ENCODE results near the gene GTPBP3.
"Not testable (repeated sequence)": the region's sequence is repeated elsewhere in the genome, so short reads cannot be mapped to it uniquely, and the experiment has no call there.

Gene GTPBP3

DNA sequence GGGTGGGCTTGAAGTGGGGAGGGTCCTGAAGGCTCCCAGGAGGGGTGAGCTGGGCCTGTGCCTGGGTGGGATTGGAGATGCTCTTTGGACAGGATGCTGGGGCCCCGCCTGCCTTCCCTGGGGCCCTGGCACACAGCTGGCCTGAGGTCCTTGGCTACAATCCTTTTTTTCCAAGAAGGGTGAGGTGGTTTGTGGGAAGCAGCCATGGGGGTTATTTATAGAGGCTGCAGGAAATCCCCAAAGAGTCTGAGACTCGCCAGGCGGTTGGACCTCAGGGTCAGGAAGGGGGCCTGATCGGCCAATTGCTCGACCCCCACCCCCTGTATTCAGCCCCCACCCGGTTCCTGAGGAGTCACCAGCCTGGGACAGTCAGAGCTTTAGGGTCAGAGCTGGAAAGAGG, 10.0 kb downstream of the GTPBP3 start:
- DNase-seq = no peak

DNA sequence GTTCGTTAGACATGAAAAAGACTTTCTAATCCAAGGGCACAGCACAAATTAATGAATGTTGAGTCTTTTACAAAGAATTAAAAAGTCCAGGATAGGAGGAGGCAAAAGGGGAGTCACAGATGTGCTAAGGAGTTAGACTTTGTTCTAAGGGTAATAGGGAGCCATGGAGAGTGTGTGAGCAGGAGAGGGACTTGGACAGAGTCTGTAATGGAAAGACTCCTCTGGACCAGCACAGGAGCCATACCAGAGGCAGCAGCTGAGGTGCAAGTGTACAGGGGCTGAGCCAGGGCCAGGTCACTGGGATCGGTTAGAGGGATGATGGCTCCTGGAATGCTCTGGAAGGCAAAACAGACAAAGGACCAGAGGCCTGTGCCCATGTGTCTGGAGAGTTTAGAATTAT, 10.5 kb downstream of the GTPBP3 start:
- DNase-seq = no peak

DNA sequence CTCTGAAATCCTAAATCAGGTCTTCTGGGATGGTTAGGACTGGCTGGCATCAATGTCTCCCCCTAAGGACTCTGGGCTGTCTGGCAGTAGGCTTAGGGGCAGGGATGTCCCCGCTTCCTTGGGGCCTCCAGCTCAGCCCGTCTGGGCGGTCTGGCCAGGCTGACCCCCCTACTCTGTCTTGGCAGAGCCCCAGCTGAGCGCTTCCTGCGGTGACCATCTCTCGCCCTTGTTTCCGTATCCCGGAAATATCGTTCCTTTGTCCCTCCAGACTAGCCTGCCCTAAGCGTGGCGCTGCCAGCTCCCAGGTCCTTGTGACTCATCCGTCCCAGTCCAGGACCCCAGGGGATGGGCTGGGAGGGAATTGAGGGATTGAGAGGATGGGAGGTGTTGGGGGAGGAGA, 11.3 kb downstream of the GTPBP3 start:
- no peak for DNase-seq

DNA sequence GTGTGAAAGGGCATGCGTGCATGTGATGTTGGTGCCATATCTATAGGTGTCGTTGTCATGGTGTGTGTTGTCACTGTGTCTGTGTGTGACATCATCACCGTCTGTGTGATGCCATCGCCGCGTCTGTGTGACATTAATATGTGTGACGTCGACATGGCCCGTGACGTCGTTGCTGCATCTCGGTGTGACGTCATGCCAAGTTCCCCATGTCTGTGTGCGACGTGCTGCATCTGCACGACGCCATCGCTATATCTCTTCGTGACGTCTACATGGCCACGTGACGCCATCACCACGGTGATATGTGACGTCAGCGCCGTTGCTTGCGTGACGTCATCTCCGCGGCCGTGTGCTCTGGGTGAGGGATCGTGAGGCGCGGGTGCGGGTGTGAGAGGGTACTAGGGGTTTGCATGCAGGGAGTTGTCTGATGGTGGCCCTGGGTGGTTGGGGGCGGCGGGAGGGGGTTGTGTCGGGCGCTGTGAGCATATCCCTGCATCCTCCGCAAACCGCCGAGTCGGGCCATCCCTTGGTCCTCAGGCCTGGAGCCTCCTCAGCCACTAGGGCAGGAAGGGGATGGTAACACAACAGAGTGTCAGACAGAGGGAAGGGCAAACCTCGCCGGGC, 14.6 kb downstream of the GTPBP3 start:
- DNase-seq = no peak

DNA sequence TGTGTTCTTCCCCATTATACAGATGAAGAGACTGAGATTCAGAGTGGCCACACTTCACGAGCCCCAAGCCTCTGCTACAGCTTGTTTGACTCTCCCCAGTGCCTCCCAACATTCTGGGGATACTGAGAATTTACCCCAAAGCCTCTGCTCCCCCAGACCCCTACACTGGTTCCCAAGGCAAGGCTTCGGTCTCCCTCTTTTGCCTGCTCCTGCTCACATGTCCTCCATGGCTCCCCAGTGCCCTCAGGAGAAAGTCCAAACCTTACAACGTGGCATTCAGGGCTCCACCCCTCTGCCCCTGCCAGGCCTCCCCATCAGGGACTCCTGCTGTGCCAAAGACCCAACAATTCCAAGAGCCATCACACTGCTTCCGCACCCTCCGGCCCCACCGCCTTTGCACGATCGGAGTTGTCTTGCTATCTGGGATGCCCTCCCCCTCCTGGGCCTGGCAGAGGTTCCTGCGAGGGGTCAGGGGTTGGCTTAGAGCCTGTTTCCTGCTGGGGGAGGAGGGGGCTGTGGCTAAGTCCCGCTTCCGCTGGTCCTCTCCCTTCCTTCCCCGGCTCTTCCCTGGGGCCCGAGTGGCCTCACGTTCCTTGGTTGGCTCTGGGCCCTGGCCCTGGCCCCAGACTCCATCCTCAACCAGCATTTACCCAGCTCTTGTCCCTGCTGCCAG, 15.4 kb downstream of the GTPBP3 start:
- DNase-seq = no peak

DNA sequence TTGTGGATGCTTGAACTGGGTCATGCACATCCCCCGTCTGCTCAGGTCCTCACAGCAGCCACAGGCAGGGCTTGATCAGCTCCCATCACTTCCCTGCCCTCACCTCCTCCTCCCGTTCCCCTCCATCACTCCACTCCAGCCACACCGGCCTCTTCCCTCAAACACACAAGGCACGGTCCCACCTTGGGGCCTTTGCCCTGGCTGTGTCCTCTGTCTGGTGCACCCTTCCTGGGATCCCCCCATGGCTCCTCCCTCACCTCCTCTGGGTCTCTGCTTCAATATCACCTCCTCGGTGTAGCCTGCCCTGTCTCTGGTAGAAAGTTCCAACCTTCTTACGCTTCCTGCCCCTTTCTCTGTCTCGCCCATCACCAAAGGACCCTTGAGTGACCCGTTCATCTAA, 16.0 kb downstream of the GTPBP3 start:
- no peak for DNase-seq

DNA sequence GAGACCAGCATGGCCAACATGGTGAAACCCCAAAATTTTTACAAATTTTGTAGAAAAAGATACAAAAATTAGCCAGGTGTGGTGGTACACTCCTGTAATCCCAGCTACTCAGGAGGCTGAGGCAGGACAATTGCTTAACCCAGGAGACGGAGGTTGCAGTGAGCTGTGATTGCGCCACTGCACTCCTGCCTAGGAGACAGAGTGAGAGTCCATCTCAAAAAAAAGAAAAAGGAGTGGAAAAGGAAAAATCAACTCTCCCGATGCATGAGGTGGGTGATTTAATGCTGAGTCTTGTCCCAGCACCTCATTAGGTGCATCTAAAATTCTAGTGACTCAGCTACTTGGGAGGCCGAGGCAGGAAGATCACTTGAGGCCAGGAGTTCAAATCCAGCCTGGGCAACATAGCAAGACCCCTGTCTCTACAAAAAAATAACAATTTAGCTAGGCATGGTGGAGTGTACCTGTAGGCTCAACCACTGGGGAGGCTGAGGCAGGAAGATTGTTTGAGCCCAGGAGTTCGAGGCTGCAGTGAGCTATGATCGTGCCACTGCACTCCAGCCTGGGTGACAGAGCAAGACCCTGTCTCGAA, 19.8 kb downstream of the GTPBP3 start:
- no peak for DNase-seq

DNA sequence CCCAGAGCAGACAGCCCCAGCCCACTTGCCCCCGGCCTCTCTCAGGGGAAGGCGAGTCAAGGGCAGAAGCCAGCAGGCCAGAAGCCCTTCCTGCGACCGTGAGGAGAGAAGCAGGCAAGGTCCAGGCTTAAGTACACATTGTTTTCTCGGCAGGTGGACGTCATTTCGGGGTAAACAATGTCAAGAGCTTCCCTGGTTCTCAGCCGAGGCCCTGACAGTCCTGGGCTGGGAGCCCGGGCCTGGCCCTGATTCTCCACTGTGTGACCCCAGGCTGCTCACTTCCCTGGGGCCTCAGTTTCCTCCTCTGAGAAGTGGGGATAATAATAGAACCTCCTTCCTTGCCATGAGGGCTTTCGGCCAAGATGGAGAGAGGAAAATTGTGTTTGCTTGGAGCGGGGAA, 20.4 kb downstream of the GTPBP3 start:
- DNase-seq = no peak

DNA sequence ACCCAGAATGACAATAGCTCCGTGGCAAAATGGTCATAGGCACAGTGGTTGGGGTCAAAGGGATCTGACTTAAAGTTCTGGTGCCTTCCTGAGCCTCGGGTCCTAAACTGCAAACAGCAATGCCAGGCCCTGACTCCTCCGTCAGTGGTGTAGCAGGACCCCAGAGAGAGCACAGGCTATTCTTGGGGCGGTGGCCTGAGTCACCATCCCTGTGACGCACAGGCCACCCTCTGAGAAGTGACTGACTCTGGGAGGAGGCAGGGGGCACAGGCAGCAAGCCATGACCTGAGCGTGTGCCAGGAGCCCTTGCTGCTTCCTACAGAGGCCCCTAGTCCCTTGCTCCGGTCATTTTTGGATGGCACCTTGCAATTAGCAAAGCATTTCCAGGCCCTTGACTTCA, 21.0 kb downstream of the GTPBP3 start:
- no peak for DNase-seq

DNA sequence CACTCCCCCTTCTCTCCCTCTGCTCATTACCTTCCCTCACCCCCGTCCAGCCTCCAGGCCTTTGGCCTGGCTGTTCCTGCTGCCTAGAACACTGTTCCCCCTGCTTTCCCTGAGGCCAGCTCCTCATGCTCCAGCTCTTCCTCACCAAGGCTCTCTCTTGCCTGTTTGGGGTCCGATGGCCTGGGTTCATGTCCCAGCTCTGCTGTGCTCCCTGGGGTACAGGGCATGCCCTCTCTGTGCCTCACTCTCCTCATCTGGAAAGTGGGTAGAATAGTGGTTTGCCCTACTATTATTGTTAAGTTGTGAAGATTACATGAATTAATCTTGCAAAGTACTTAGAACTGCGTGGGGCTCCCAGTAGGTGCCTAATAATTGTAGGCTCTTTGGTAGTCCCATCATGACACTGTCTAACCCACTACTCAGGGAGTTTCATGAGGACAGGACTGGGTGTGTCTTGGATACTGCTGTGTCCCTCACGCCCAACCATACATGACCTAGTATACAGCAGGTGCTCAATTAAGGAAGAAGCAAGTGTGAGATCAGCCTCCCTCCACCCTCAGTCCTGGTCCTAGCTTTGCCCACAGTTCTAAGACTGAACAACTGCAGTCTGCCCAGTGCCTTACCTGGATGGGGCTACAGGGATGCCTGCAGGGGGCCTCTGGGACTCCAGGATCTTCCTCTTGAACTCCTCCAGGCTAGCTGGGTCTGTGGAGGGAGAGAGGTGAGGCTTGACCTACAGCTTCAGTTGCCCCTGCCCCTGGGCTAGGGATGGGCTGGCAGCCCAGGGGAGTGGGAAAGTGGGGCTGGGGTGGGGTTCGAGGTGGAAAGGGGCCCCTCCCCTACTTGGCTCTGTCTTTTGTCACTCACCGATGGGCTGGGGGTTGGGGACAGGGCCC, 22.8 kb downstream of the GTPBP3 start:
- DNase-seq = no peak

DNA sequence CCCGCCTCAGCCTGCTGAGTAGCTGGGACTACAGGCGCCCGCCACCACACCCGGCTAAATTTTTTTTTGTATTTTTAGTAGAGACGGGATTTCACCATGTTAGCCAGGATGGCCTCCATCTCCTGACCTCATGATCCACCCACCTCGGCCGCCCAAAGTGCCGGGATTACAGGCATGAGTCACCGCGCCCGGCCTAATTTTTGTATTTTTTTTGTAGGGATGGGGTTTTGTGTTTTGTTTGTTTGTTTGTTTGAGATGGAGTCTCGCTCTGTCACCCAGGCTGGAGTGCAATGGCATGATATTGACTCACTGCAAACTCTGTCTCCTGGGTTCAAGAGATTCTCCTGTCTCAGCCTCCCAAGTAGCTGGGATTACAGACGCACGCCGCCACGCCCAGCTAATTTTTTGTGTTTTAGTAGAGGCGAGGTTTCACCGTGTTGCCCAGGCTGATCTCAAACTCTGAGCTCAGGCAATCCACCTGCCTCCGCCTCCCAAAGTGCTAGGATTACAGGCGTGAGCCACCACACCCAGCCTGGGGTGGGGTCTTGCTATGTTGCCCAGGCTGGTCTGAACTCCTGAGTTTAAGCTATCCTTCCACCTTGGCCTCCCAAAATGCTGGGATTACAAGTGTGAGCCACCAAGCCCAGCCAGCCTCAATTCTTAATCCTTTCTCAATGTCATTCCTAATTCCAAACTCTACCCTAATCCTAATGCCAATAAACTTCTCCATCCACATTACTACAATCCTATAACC, 26.7 kb downstream of the GTPBP3 start:
- DNase-seq = not testable (repeated sequence)

DNA sequence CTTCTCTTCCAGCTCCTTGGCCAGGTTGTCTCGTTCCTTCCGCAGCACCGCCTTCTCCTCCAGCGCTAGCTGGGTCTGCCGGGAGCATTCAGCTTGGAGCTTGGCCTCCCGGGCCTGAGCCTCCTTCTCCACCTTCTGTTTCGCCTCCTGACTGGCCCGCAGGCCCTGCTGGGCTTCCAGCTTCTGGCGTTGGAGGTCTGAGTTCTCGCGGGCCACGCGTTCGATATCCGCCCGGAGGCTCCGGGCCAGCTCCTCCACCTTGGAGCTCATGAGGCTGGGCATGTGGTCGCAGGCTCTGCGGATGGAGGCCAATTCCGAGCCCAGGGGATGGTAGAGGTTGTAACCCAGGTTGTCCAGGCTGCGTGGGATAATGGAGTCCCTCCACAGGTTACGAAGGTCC, 28.0 kb downstream of the GTPBP3 start:
- no peak for DNase-seq

DNA sequence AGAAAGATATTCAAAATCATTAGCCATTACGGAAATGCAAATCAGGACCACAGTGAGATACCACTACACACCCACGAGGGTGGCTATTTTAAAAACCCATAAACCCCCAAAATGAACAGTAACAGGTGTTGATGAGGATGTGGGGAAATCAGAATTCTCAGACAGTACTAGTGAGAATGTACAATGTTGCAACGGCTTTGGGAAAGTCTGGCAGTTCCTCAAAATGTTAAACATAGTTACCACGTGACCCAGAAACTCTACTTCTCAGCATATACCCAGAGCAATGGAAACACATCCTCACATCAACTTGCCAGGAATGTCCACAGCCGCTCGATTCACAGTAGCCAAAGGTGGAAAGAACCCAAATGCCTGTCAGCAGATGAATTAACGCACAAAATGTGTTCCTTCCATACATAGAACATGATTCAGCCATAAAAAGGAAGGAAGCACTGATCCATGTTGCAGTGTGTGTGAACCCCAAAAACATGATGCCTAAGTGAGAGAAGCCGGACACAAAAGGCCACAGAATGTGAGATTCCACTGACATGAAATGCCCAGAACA, 32.8 kb downstream of the GTPBP3 start:
- no peak for DNase-seq

DNA sequence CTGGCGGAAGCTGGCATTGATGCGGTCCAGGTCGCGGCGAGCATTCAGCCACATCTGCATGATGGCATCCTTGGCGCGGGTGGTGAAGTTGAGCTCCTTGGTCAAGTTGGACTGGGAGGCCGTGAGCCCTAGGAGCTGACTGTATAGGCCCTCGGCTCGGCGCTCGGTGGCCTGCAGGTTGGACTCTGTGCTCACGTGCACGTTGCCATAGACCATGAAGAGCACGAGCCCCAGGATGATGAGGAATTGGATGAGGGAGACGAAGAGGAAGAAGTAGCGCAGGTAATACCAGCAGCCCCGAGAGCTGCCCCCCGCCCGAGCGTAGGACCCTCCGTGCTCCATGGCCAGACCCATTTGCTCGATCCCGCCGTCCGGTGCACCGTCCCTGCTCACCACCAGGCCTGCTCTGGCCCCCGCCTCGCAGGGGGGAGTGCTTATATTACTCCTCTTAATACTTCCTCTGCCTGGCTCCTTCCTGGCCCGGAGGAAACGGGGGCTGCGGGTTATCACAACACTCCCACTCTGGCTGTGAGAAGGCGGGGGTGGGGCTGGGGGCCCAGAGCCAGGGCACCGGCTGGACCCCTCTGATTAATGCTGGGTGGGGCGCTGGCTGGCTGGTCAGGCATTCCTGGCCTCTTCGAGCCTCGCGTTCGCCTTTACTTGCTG, 39.7 kb downstream of the GTPBP3 start, which contains the start of gene PLVAP:
Gene PLVAP, minus strand, starts transcription at position 408 of the 666 bp plus-strand sequence. Its CDS starts 54 bp downstream, at position 354.
- DNase-seq = no peak

DNA sequence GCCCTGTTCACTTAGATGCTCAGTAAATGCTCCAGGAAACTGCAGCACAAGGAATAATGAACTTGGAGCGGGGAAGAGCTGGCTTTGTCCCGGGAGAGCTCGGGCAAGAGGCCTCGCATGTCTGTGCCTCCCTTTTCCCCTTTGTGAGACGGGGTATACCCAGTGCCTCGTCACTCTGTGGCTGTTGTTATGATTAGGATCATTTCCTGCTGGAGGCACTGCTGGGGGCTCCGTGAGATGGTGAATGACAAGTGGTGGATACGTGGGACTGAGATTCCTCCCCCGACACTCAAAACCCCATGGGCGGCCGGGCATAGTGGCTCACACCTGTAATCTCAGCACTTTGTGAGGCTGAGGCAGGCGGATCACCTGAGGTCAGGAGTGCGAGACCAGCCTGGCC, 40.9 kb downstream of the GTPBP3 start:
- no peak for DNase-seq

DNA sequence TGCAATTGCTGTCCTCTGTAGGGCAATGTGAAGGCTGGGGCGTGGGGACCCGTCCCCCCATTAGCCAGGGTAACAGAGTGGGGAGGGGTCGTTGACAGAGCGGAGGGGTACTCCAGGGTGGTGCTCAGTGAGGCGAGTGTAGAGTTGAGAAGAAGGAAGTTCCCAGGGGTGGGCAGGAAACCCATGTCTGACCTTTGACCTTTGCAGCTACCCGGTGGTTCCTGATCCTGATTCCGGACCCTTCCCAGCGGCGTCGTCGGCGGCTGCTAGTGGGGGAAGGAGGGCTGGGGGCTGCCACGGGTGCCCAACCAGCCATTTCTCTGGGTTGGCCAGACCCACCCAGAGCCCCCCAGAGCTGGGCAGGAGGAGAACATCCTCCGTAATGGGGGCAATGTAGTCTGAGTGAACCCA, 41.9 kb downstream of the GTPBP3 start:
- DNase-seq = no peak

DNA sequence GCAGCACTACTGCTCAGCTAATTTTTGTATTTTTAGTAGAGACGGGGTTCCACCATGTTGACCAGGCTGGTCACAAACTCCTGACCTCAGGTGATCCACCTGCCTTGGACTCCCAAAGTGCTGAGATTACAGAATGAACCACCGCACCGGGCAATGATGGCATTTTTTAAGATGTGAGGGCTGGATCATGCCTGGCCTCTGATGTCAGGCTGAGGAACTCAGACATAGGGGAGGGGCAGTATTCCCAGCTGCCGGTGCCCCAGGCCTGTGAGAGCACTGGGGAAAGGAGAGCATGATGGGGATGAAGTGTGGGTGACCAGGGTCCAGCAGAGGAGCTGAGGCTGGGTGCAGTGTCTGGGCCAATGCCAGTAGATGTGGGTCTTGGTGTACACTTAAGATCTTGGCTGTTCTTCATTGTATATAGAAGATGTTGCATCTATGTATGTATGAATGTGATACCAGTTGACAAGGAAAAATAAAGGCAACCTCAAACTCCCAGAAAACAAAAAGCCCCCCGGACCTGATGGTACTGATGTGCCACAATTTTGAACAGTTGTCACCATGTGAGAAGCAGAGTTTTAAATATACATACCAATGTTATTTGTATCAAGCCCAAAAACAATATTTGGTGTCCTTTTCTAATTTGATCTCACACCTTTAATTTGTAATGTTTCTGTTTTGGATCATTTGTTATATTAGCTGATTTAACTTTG, 43.2 kb downstream of the GTPBP3 start:
- DNase-seq = no peak

DNA sequence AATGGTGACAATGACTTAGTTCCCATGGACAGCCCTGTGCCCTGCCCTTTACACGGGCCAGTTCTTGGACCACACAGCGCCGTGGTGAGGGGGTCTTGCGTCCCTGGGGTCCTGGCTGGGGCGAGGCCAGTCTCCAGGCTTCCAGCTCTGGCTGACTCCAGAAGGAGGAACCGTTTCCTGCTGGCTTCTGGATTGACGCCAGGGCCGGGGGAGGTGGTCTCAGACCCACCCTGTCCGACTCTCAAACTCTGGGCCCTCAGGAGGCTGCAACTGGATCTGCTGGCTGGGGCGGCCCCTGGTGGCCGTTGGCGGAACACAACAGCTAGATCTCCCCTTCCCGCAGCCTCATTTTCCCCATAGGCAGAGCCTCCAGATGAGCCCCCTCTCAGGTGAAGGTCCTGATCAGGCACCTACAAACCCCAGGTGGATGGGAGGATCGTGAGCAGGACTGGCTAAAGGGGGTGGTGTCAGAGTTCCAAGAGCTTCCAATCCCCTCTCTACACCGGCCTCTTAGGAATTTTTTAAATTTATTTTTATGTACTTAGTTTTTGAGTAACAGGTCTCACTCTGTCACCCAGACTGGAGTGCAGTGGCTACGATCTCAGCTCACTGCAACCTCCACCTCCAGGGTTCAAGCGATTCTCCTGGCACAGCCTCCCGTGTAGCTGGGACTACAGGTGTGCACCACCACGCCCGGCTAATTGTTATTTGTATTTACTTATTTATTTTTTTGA, 48.7 kb downstream of the GTPBP3 start:
- DNase-seq = peak; percentile 76

DNA sequence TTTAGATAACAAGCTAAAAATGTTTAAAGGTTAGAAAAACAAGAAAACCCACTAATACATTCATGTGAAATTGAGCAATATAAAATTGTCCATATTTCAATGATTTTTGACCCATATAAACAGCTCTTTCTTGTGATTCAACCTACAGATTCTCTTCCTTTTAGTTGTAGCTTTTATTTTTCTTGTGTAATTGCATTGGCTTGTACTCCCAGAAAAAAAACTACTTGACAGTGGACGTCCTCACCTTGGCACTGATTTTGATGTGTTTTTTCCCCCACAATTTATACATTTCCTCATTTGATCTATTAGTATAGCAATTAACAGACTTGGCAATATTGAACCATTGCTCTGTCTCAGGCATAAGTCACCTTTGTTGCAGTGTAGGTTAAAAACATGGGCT, 51.9 kb downstream of the GTPBP3 start:
- no peak for DNase-seq

DNA sequence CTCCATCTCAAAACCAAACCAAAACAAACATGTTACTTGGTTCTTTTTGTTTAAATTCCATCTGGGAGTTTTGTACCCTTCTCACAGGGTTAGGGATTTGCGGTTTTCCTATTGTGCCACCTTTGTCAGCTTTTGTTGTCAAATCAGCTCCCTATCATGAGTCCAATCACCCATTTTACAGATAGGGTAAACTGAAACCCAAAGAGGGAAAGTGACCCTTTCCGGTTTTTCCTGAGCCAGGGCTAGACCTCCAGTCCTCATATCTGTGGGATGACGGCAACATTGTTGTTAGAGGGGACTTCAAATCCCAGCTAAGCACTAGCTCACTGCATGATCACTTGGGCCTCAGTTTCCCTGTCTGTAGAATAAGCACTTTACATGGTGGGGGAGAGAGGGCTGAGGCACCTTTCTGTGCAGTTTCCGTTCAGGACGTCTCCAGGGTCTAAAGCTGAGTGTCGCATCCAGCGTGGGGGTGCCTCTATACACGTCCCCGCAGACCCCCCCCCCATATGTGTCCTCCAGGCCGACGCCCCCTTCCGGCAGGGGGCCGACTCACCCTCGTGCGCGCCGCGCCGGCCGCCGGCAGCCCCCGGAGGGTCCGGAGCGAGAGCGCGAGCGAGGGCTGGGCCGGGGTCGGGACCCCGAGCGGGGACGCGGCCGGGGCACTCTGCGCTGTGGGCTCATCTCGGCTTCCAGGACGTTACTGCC, 52.8 kb downstream of the GTPBP3 start:
- DNase-seq = no peak

All from stimulated activated CD4-positive, alpha-beta T cell treated with anti-CD3 and anti-CD28 coated beads, Interleukin-2, amount 100 ng/mL, for 24 hours (primary cell).